CD14-positive monocyte (primary cell): ENCODE data around the gene CRISPLD2. TPM values are rescaled to one million over a fixed set of nuclear protein-coding genes. Genes with fewer than 3 reads are reported as not detected.

Experiments
- DNase-seq, 3 donors: peaks; one replicate each; pipeline ENCODE4 v3.0.0-alpha.2; 2011 to 2022
- H2AFZ ChIP-seq: 2 replicates; pipeline ENCODE4 v1.6.0; 2012; ENCODE audit warnings: mild to moderate bottlenecking, low read depth, low read length, inconsistent platforms; ENCODE audit not compliant: insufficient read depth, poor library complexity, severe bottlenecking
- H3K27ac ChIP-seq, 2 donors: 1 replicate in 1 of 2; 2 replicates in 1 of 2; pipeline ENCODE4 v1.5.1; 2012 to 2013; ENCODE audit warnings: low read length in 2 of 2, control low read depth in 1 of 2, inconsistent platforms in 1 of 2, low read depth in 1 of 2, mild to moderate bottlenecking in 1 of 2
- H3K27me3 ChIP-seq, 2 donors: one replicate each; pipeline versions ENCODE4 v1.6.0 to v1.6.1; 2011 to 2013; ENCODE audit warnings: low read length in 2 of 2; ENCODE audit not compliant: control insufficient read depth in 2 of 2, insufficient read depth in 2 of 2
- H3K36me3 ChIP-seq, 2 donors: replicated peaks in 1 of 2; 1 replicate in 1 of 2; 2 replicates in 1 of 2; pipeline versions ENCODE4 v1.5.1 to v1.6.1; 2012 to 2013; ENCODE audit warnings: low read length in 2 of 2, control low read depth in 1 of 2, inconsistent platforms in 1 of 2, mild to moderate bottlenecking in 1 of 2; ENCODE audit not compliant: insufficient read depth in 2 of 2, control insufficient read depth in 1 of 2
- H3K4me1 ChIP-seq, 2 donors: 1 replicate in 1 of 2; 2 replicates in 1 of 2; pipeline versions ENCODE4 v1.5.1 to v1.6.1; 2012 to 2013; ENCODE audit warnings: low read length in 2 of 2, control low read depth in 1 of 2, inconsistent platforms in 1 of 2, mild to moderate bottlenecking in 1 of 2, moderate library complexity in 1 of 2; ENCODE audit not compliant: insufficient read depth in 2 of 2, control insufficient read depth in 1 of 2
- H3K4me2 ChIP-seq: replicated peaks from 2 replicates; pipeline ENCODE3; 2012; ENCODE audit warnings: low read length, moderate library complexity, mild to moderate bottlenecking; ENCODE audit not compliant: poor library complexity, severe bottlenecking; ENCODE audit errors: extremely low read depth
- H3K4me3 ChIP-seq, 3 experiments: fragments of 200-600 bp in 1 of 3; sonication (generic) in 1 of 3; replicated peaks in 1 of 3; 1 replicate in 2 of 3; 2 replicates in 1 of 3; pipeline ENCODE4 v1.5.1; 2011 to 2013; ENCODE audit warnings: low read length in 3 of 3, mild to moderate bottlenecking in 3 of 3, control low read depth in 2 of 3, low read depth in 2 of 3, inconsistent platforms in 1 of 3, moderate library complexity in 1 of 3
- H3K79me2 ChIP-seq: 2 replicates; pipeline ENCODE4 v1.6.0; 2012; ENCODE audit warnings: mild to moderate bottlenecking, control low read depth, inconsistent platforms, low read length, moderate library complexity; ENCODE audit not compliant: insufficient read depth
- H3K9ac ChIP-seq: 2 replicates; pipeline ENCODE4 v1.6.0; 2017; ENCODE audit warnings: low read length, mild to moderate bottlenecking; ENCODE audit not compliant: insufficient read depth, poor library complexity, severe bottlenecking
- H3K9me3 ChIP-seq, 2 donors: replicated peaks in 1 of 2; 1 replicate in 1 of 2; 2 replicates in 1 of 2; pipeline versions ENCODE4 v1.5.1 to v1.6.1; 2012 to 2013; ENCODE audit warnings: low read length in 2 of 2, control low read depth in 1 of 2; ENCODE audit not compliant: control insufficient read depth in 1 of 2, insufficient read depth in 1 of 2
- H4K20me1 ChIP-seq: 2 replicates; pipeline ENCODE4 v1.6.0; 2012; ENCODE audit warnings: mild to moderate bottlenecking, low read length, control low read depth, moderate library complexity; ENCODE audit not compliant: insufficient read depth
- H3K27ac Mint-ChIP-seq, 7 donors: one replicate each; pipeline ENCODE4 v1.8.0; 2020; ENCODE audit warnings: mild to moderate bottlenecking in 7 of 7, mixed read lengths in 7 of 7, moderate library complexity in 6 of 7, inconsistent platforms in 2 of 7
- H3K27me3 Mint-ChIP-seq, 3 donors: one replicate each; pipeline ENCODE4 v1.8.0; 2021 to 2022; ENCODE audit warnings: low read depth in 3 of 3, mild to moderate bottlenecking in 3 of 3, mixed read lengths in 3 of 3, moderate library complexity in 3 of 3, inconsistent platforms in 1 of 3
- H3K36me3 Mint-ChIP-seq, 2 donors: one replicate each; pipeline ENCODE4 v1.8.0; 2020; ENCODE audit warnings: mixed read lengths in 2 of 2, inconsistent platforms in 1 of 2, mild to moderate bottlenecking in 1 of 2
- H3K4me1 Mint-ChIP-seq: one replicate; pipeline ENCODE4 v1.8.0; 2020; ENCODE audit warnings: mild to moderate bottlenecking, mixed read lengths
- H3K4me3 Mint-ChIP-seq, 2 donors: one replicate each; pipeline ENCODE4 v1.8.0; 2020; ENCODE audit warnings: mild to moderate bottlenecking in 2 of 2, mixed read lengths in 2 of 2, moderate library complexity in 1 of 2
- H3K9me3 Mint-ChIP-seq, 7 donors: one replicate each; pipeline ENCODE4 v1.8.0; 2020 to 2022; ENCODE audit warnings: mixed read lengths in 7 of 7, mild to moderate bottlenecking in 6 of 7, moderate library complexity in 6 of 7, inconsistent platforms in 2 of 7
- WGBS: methylation state at CpG from one replicate; pipeline ENCODE4 v1.1.5; 2013; ENCODE audit warnings: missing lambda C conversion rate; ENCODE audit not compliant: insufficient coverage; 5-methylcytosine and 5-hydroxymethylcytosine counted together
- intact Hi-C, 2 donors: fragments of 100-400 bp; cut with micrococcal nuclease; formaldehyde crosslinking; loops; one replicate each; pipeline versions ENCODE4 v1.15.0 to v1.15.1; 2023
- polyA plus RNA-seq, 3 donors: library from polyadenylated mRNA; depleted of rRNA in 1 of 3; unstranded in 2 of 3; stranded (reverse) in 1 of 3; fragments of 300-500 nt in 2 of 3; fragments of >200 nt in 1 of 3; fragmentation: Illumina TruSeq in 2 of 3; gene quantifications; 1 replicate in 2 of 3; 2 replicates in 1 of 3; pipeline ENCODE4 v1.2.3, GENCODE V29; 2012 to 2021
- TF ChIP-seq, protein P1 (sequence below): fragments of 200-600 bp; IDR thresholded peaks from one replicate; pipeline ENCODE4 v1.8.0; 2022; ENCODE audit warnings: antibody characterized with exemption, mild to moderate bottlenecking

The CRISPLD2 gene
- polyA plus RNA-seq, 3 donors = 40.7 to 90.4 (median 69.0) TPM

DNA sequence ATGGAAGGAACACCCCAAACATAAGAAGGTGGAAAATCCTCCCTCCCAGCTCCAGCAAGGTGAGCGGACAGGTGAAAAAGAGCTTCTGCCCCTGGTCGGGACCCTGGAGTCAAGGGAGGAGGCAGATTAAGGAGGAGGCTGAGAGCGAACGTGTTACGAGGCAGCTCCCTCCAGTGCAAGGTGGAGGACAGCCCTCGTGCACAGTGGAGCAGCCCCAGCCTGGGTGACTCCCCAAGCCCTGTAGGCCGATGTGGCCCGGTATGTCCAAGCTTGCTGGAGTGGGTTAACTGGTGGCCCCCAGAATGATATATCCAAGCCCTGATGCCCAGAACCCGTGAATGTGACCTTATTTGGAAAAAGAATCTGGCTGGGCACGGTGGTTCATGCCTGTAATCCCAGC, 15.5 kb upstream of the CRISPLD2 start:
- DNase-seq = no peak
- no peak overlapping the region for H3K4me3 Mint-ChIP-seq
- Histone ChIP-seq H3K27ac (no peak overlapping the region), H3K36me3 (no peaks in the 10 kb centered on the region), H4K20me1 (no peaks in the 10 kb centered on the region), H3K4me3 (no peak overlapping the region), H3K27me3 (no peaks in the 10 kb centered on the region), H3K4me2 (no peak overlapping the region), H3K4me1 (peaks cover 40 to 42% of the 10 kb centered on the region in 2 donors), H3K9ac (no peak overlapping the region), H3K79me2 (no peaks in the 10 kb centered on the region), H2AFZ (no peak overlapping the region), H3K9me3 (no peaks in the 10 kb centered on the region)
- H3K36me3 Mint-ChIP-seq = peaks cover 0 to 3% of the 10 kb centered on the region in 2 donors
- H3K27me3 Mint-ChIP-seq = peaks cover 0 to 1% (median 0%) of the 10 kb centered on the region in 3 donors
- peaks cover 0 to 2% (median 0%) of the 10 kb centered on the region in 7 donors for H3K9me3 Mint-ChIP-seq
- intact Hi-C loops = no loop called here
- TF ChIP-seq, protein P1, sequence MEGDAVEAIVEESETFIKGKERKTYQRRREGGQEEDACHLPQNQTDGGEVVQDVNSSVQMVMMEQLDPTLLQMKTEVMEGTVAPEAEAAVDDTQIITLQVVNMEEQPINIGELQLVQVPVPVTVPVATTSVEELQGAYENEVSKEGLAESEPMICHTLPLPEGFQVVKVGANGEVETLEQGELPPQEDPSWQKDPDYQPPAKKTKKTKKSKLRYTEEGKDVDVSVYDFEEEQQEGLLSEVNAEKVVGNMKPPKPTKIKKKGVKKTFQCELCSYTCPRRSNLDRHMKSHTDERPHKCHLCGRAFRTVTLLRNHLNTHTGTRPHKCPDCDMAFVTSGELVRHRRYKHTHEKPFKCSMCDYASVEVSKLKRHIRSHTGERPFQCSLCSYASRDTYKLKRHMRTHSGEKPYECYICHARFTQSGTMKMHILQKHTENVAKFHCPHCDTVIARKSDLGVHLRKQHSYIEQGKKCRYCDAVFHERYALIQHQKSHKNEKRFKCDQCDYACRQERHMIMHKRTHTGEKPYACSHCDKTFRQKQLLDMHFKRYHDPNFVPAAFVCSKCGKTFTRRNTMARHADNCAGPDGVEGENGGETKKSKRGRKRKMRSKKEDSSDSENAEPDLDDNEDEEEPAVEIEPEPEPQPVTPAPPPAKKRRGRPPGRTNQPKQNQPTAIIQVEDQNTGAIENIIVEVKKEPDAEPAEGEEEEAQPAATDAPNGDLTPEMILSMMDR = no peak
- peak overlapping the region in 1 of 7 donors; percentile 48 for H3K27ac Mint-ChIP-seq
- peaks cover 43% of the 10 kb centered on the region for H3K4me1 Mint-ChIP-seq
- 98% methylated on average over 8 of the region's 10 CpGs for WGBS

DNA sequence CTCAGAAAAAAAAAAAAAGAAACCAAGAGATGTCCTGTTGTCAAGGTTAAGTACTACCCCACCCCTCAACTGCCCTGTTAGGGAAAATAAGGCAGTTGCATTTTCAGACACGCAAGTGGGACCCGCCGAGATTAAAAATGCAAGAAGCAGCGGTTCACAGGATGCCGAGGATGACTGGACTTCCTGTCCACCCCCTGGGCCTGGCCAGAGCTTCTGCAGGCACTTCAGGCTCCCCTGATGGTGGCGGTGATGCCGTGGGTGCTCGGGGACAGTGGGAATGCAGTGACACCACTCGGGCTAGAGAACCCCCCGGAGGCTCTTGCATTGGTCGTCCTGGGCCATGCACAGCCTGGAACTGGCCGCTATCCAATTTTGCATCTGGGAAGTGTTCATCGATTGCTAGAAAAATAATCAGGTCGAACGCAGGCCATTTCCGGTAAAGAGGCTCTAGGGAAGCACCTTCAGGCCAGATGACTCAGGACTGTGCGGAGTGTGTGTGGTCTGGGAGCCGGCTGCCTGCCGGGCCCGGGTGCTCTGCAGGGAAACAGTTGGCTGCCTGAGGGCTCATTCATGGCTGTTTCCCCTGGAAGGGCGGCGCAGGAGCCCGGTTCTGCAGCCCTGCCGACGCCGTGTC, 13.4 kb upstream of the CRISPLD2 start:
- peak overlapping the region; percentile 69 for H3K4me2 ChIP-seq
- no peak overlapping the region for H2AFZ ChIP-seq
- no peaks in the 10 kb centered on the region for H3K79me2 ChIP-seq
- H3K9ac ChIP-seq = peak overlapping the region; percentile 47
- Mint-ChIP-seq H3K4me3 (peak overlapping the region; percentile 64 to 71), H3K27ac (peak overlapping the region; percentile 90 to 99 (median 95)), H3K36me3 (peaks cover 0 to 3% of the 10 kb centered on the region in 2 donors), H3K4me1 (peaks cover 57% of the 10 kb centered on the region), H3K9me3 (no peaks in the 10 kb centered on the region), H3K27me3 (peaks cover 0 to 1% (median 0%) of the 10 kb centered on the region in 3 donors)
- H3K27me3 ChIP-seq = no peaks in the 10 kb centered on the region
- DNase-seq = peak; percentile 93 to 98 (median 97)
- 28% methylated on average over 26 of the region's 26 CpGs for WGBS
- H3K4me1 ChIP-seq = peaks cover 60 to 63% of the 10 kb centered on the region in 2 donors
- intact Hi-C loops = no loop called here
- TF ChIP-seq, protein P1 = no peak
- peak overlapping the region in 2 of 3 experiments; percentile 11 to 53 for H3K4me3 ChIP-seq
- peak overlapping the region; percentile 89 to 93 for H3K27ac ChIP-seq
- no peaks in the 10 kb centered on the region for H3K36me3 ChIP-seq
- H3K9me3 ChIP-seq = no peaks in the 10 kb centered on the region
- H4K20me1 ChIP-seq = no peaks in the 10 kb centered on the region
